ENCODE results near the gene CTNND1. TPM values are rescaled to one million over a fixed set of nuclear protein-coding genes. Genes with fewer than 3 reads are reported as not detected.

CTNND1 gene
- total and polyA plus RNA-seq, 9 of the 15 experiments (the other 6 are each of a cell fraction or from before 2014, with no cell fraction given), result 11.1 to 74.0 (median 43.3) TPM

GRCh38 chr11:57761301-57762234 lies at the start of gene CTNND1 (continued):
- no peak; the same call in 1 of the 2 replicates for TF ChIP-seq TOE1 (IDR thresholded peaks at IDR 0.05; ENCODE audit: borderline replicate concordance)
- TF ChIP-seq TOE1 (CRISPR knock-in tag; IDR thresholded peaks at IDR 0.05; ENCODE audit: borderline replicate concordance, low read depth), result no peak
- TF ChIP-seq MTA1 (IDR thresholded peaks at IDR 0.05; ENCODE audit: borderline replicate concordance), result peak; percentile 67; the same call in 1 of the 2 replicates
- TF ChIP-seq STAT5A (IDR thresholded peaks at IDR 0.05; ENCODE audit: borderline replicate concordance, low read length), result no peak
- TF ChIP-seq ZFX (CRISPR knock-in tag; IDR thresholded peaks at IDR 0.05), result no peak
- peak; percentile 87 for TF ChIP-seq FOS (IDR thresholded peaks at IDR 0.05; ENCODE audit: extremely low read depth, insufficient read length)
- TF ChIP-seq ZBTB26 (CRISPR knock-in tag; IDR thresholded peaks at IDR 0.05), result 0 out of 2 replicates have a peak, but pooled peaks have one; percentile 66
- TF ChIP-seq SMAD3 (CRISPR knock-in tag; conservative IDR thresholded peaks at IDR 0.05), result peak; percentile 58; the same call in 1 of the 2 replicates
- TF ChIP-seq TGIF2 (CRISPR knock-in tag; IDR thresholded peaks at IDR 0.05), result no peak
- TF ChIP-seq EZH2 (IDR thresholded peaks at IDR 0.05; ENCODE audit: borderline replicate concordance, low read depth, low read length), result no peak
- TF ChIP-seq ZNF384 (IDR thresholded peaks at IDR 0.05; ENCODE audit: low read depth, low read length), result peak; percentile 99
- TF ChIP-seq MAFG (tag; conservative IDR thresholded peaks at IDR 0.05), result 0 out of 2 replicates have a peak, but pooled peaks have one; percentile 34
- peak; percentile 68 for TF ChIP-seq MEIS2 (IDR thresholded peaks at IDR 0.05; ENCODE audit: partially characterized antibody)
- TF ChIP-seq, protein P1, sequence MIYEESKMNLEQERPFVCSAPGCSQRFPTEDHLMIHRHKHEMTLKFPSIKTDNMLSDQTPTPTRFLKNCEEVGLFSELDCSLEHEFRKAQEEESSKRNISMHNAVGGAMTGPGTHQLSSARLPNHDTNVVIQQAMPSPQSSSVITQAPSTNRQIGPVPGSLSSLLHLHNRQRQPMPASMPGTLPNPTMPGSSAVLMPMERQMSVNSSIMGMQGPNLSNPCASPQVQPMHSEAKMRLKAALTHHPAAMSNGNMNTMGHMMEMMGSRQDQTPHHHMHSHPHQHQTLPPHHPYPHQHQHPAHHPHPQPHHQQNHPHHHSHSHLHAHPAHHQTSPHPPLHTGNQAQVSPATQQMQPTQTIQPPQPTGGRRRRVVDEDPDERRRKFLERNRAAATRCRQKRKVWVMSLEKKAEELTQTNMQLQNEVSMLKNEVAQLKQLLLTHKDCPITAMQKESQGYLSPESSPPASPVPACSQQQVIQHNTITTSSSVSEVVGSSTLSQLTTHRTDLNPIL (CRISPR knock-in tag; IDR thresholded peaks at IDR 0.05), result no peak
- no peak for TF ChIP-seq HNRNPH1 (optimal IDR thresholded peaks at IDR 0.05; ENCODE audit: low read depth, low read length)
- TF ChIP-seq NR3C1 (CRISPR knock-in tag; IDR thresholded peaks at IDR 0.05), result no peak
- TF ChIP-seq, protein P2, sequence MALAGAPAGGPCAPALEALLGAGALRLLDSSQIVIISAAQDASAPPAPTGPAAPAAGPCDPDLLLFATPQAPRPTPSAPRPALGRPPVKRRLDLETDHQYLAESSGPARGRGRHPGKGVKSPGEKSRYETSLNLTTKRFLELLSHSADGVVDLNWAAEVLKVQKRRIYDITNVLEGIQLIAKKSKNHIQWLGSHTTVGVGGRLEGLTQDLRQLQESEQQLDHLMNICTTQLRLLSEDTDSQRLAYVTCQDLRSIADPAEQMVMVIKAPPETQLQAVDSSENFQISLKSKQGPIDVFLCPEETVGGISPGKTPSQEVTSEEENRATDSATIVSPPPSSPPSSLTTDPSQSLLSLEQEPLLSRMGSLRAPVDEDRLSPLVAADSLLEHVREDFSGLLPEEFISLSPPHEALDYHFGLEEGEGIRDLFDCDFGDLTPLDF (CRISPR knock-in tag; IDR thresholded peaks at IDR 0.05), result no peak
- no peak for TF ChIP-seq STAG1 (CRISPR knock-in tag; IDR thresholded peaks at IDR 0.05; ENCODE audit: borderline replicate concordance)
- TF ChIP-seq RBM34 (IDR thresholded peaks at IDR 0.05; ENCODE audit: borderline replicate concordance, insufficient read depth, low read length), result no peak
- TF ChIP-seq POLR2H (tag; IDR thresholded peaks at IDR 0.05; ENCODE audit: low read depth), result peak; percentile 94
- TF ChIP-seq CCAR2 (IDR thresholded peaks at IDR 0.05; ENCODE audit: low read depth, low read length), result no peak
- no peak for TF ChIP-seq NCOA6 (IDR thresholded peaks at IDR 0.05)
- no peak for TF ChIP-seq ZNF232 (CRISPR knock-in tag; IDR thresholded peaks at IDR 0.05)
- no peak for TF ChIP-seq NELFE (IDR thresholded peaks at IDR 0.05; ENCODE audit: insufficient read depth, insufficient read length)
- TF ChIP-seq CHD2 (IDR thresholded peaks at IDR 0.05; ENCODE audit: low read depth, low read length), result peak; percentile 69
- peak; percentile 52; the same call in 1 of the 2 replicates for TF ChIP-seq POLR2G (IDR thresholded peaks at IDR 0.05; ENCODE audit: low read depth, low read length)

Data from K562 (cell line).